Activated naive CD4-positive, alpha-beta T cell treated with anti-CD3 and anti-CD28 coated beads, Interleukin-2, amount 10 ng/mL, durations not matched to agents 7 days and 5 days (primary cell): ENCODE data around the gene PLXNA2.

Experiments used
- CTCF ChIA-PET: fragments of 350-600 bp; sonication (Branson Sonifier 250); formaldehyde crosslinking; loops from one replicate; lab custom pipeline; 2021; ENCODE audit warnings: antibody characterized with exemption; lab: Charles Lee
- DNase-seq: peaks from one replicate; pipeline ENCODE4 v3.0.0-alpha.2; 2020
- H3K27ac Mint-ChIP-seq: one replicate; pipeline ENCODE4 v1.8.0; 2021; ENCODE audit warnings: mild to moderate bottlenecking, moderate library complexity, mixed read lengths
- H3K27me3 Mint-ChIP-seq: one replicate; pipeline ENCODE4 v1.8.0; 2021; ENCODE audit warnings: mild to moderate bottlenecking, mixed read lengths
- H3K36me3 Mint-ChIP-seq: one replicate; pipeline ENCODE4 v1.8.0; 2021; ENCODE audit warnings: mixed read lengths
- H3K4me1 Mint-ChIP-seq: one replicate; pipeline ENCODE4 v1.8.0; 2021; ENCODE audit warnings: mixed read lengths
- H3K4me3 Mint-ChIP-seq: one replicate; pipeline ENCODE4 v1.8.0; 2021; ENCODE audit warnings: mild to moderate bottlenecking, moderate library complexity, mixed read lengths
- H3K9me3 Mint-ChIP-seq: one replicate; pipeline ENCODE4 v1.8.0; 2021; ENCODE audit warnings: mixed read lengths

Gene PLXNA2

GRCh38 chr1:208240662-208241355 lies 3.4 kb downstream of the PLXNA2 start:
- CTCF ChIA-PET, result interaction anchor here (0.6 to 2.6 kb wide), 4 partner anchors 15 to 355 kb away, joined by 3 to 12 read pairs (median 7); no protein-coding TSS in a partner anchor
- DNase-seq, result no peak
- H3K9me3 Mint-ChIP-seq, result no peaks in the 10 kb centered on the region
- H3K36me3 Mint-ChIP-seq, result no peaks in the 10 kb centered on the region
- H3K27me3 Mint-ChIP-seq, result peaks cover 97% of the 10 kb centered on the region
- no peak overlapping the region for H3K27ac Mint-ChIP-seq
- H3K4me1 Mint-ChIP-seq, result peaks cover 25% of the 10 kb centered on the region
- no peak overlapping the region for H3K4me3 Mint-ChIP-seq

DNA sequence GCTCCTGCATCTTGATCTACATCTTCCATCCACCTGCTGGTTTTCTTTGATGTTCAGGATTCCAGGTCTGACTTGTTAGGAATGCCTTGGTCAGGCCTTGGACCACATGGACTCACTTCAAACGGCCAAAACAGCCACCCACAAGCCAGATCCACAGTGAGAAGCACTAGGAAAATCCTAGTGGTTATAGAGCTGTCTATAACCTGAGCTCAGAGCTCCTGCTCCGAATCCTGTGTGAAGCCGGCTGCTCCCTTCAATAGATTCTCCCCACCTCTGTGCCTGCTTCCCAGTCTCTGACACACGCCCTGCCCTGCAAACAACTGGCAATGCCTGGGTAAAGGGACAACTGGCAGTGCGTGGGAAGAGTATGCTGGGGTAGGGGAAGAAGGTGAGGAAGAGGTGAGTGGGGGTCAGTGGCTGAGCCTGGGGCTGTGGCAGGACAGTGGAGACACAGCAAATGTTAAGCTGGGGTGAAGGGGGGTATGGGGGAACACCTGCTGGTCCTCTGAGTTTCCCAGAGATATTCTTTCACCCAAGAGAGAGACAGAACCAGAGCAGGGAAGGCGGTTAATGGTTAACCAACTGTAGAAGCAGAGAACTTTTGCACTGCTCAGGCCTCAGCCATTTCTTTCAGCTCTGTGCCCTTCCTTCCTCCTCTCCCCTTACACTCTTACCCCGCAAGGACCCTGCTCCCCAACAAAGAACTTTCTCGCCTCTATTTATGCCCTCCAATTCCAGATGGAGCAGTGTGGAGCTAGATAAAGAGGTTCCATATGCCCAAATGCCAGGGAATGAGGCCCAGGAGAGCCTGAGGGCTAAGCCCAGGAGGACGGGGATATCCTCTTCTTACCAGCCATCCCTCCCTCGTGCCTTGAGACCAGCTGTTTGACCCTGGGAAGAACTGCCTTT lies 4.5 kb downstream of the PLXNA2 start:
- Mint-ChIP-seq H3K4me3 (no peak overlapping the region), H3K36me3 (no peaks in the 10 kb centered on the region), H3K4me1 (peaks cover 23% of the 10 kb centered on the region), H3K27me3 (peaks cover 100% of the 10 kb centered on the region), H3K9me3 (no peaks in the 10 kb centered on the region), H3K27ac (no peak overlapping the region)
- no peak for DNase-seq
- CTCF ChIA-PET, result interaction anchor here (0.6 to 2.6 kb wide), 4 partner anchors 107 to 354 kb away, joined by 3 to 12 read pairs (median 7); no protein-coding TSS in a partner anchor

- Mint-ChIP-seq H3K36me3 (no peaks in the 10 kb centered on the region), H3K27ac (no peak overlapping the region), H3K4me1 (peaks cover 19% of the 10 kb centered on the region), H3K4me3 (no peak overlapping the region), H3K9me3 (no peaks in the 10 kb centered on the region), H3K27me3 (peaks cover 98% of the 10 kb centered on the region)
- CTCF ChIA-PET, result interaction anchor here (0.7 to 0.8 kb wide), 2 partner anchors 107 to 217 kb away, joined by 3 read pairs; no protein-coding TSS in a partner anchor
- DNase-seq, result no peak
Measured at GRCh38 chr1:208238710-208239472, 5.3 kb downstream of the PLXNA2 start.

DNA sequence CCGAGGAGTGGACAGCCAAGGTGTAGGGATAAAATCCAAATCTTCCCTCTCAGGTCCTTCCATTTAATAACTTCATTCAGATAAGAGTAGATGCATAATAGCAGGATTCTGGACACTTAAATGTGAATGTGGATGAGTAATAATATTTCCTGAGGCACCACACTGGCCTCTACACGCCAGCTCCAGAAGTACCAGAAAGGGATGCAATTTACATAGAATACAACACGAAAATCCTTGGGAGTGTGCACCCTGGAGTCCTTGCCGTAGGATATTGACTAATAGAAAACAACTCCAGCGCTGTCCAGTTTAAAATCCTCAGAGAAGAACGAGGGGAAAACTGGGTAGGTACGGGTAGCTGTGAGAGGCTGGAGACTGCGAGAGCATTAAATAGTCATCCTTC lies 6.9 kb downstream of the PLXNA2 start:
- no peak for DNase-seq
- no peak overlapping the region for H3K4me3 Mint-ChIP-seq
- CTCF ChIA-PET, result interaction anchor here (1.3 to 1.7 kb wide), 2 partner anchors 19 to 215 kb away, joined by 3 to 5 read pairs; no protein-coding TSS in a partner anchor

DNA sequence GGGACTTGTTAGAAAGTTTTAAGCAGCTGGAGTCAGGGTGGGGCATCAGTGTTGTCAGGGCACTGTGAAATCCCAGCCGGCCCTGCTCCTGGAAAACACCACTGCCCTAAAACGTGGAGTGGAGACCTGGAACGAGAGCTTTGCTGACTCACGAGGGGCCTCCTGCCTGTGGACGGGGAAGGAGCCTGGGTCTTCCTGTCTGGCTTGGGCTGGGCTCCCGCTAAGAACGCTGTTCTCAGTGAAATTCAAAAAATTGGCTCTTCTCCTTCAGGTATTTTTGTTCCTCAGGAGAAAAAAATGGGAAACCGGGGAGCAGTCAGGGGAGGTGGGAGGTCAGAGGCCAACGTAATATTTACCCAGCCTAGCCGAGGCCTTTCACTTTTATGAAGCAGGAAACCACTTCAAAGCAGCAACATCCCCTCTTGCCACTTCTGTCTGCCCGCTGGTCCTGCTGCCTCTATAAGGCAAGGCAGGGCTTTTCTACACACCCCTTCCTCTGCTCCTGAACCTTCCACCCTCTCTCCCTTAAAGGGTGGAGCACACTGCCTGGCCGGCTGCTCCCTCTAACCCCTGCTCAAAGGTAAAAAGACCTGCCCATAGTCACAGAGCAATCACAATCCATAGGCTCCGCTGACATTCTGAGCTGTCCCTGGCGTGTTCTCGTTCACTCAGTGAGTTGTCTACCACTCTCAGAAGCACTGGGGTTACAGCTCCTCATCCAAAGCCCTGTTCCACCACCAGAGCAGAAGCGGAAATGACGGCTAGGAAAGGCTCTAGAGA lies 8.0 kb downstream of the PLXNA2 start:
- CTCF ChIA-PET, result interaction anchor here (1.2 to 1.7 kb wide), 4 partner anchors 9 to 214 kb away, joined by 3 to 5 read pairs (median 4); no protein-coding TSS in a partner anchor
- Mint-ChIP-seq H3K27ac (no peak overlapping the region), H3K9me3 (no peaks in the 10 kb centered on the region), H3K36me3 (no peaks in the 10 kb centered on the region), H3K4me3 (no peak overlapping the region), H3K27me3 (peaks cover 98% of the 10 kb centered on the region), H3K4me1 (peaks cover 19% of the 10 kb centered on the region)
- DNase-seq, result peak; percentile 37

More for the DNA sequence above, 6.9 kb downstream of the PLXNA2 start:
- H3K27me3 Mint-ChIP-seq, result peaks cover 98% of the 10 kb centered on the region
- H3K27ac Mint-ChIP-seq, result no peak overlapping the region
- peaks cover 19% of the 10 kb centered on the region for H3K4me1 Mint-ChIP-seq
- no peaks in the 10 kb centered on the region for H3K36me3 Mint-ChIP-seq
- H3K9me3 Mint-ChIP-seq, result no peaks in the 10 kb centered on the region

GRCh38 chr1:208235356-208235981 lies 8.7 kb downstream of the PLXNA2 start:
- DNase-seq, result no peak
- Mint-ChIP-seq H3K27ac (no peak overlapping the region), H3K4me1 (peaks cover 19% of the 10 kb centered on the region), H3K36me3 (no peaks in the 10 kb centered on the region), H3K9me3 (no peaks in the 10 kb centered on the region), H3K4me3 (no peak overlapping the region), H3K27me3 (peaks cover 98% of the 10 kb centered on the region)
- CTCF ChIA-PET, result interaction anchor here (1.2 to 1.7 kb wide), 3 partner anchors 10 to 104 kb away, joined by 3 to 4 read pairs (median 4); no protein-coding TSS in a partner anchor

GRCh38 chr1:208234721-208235120 lies 9.5 kb downstream of the PLXNA2 start:
- peaks cover 95% of the 10 kb centered on the region for H3K27me3 Mint-ChIP-seq
- DNase-seq, result no peak
- CTCF ChIA-PET, result interaction anchor here (1.6 to 2.3 kb wide), 2 partner anchors 10 to 103 kb away, joined by 4 to 11 read pairs; partner anchors contain the start of gene PLXNA2
- H3K27ac Mint-ChIP-seq, result no peak overlapping the region
- H3K9me3 Mint-ChIP-seq, result no peaks in the 10 kb centered on the region
- no peak overlapping the region for H3K4me3 Mint-ChIP-seq
- no peaks in the 10 kb centered on the region for H3K36me3 Mint-ChIP-seq
- H3K4me1 Mint-ChIP-seq, result peaks cover 19% of the 10 kb centered on the region

DNA sequence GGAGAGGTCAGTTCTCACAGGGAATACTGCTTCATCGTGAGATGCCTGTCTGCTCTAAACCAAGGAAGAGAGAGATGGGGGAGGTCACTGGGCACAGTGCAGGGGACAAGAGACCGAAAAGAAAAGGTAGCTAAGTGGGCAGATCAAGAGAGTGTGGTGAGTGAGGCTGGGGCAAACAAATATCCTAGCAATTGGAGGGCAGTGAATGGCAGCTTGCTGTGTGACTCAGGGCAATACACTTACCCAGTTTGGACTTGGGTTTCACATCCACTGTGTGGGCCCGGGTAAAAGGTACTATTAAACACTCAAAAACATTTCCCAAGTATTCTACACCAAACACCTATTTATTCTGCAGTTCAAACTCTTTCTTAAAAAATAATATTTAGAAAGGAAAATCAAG lies 10.2 kb downstream of the PLXNA2 start:
- no peak for DNase-seq
- H3K9me3 Mint-ChIP-seq, result no peaks in the 10 kb centered on the region
- H3K27me3 Mint-ChIP-seq, result peaks cover 88% of the 10 kb centered on the region
- no peak overlapping the region for H3K4me3 Mint-ChIP-seq
- peaks cover 19% of the 10 kb centered on the region for H3K4me1 Mint-ChIP-seq
- CTCF ChIA-PET, result interaction anchor here (2.3 kb wide), 1 partner anchor 11 kb away, joined by 11 read pairs; the partner anchor contains the start of gene PLXNA2
- no peak overlapping the region for H3K27ac Mint-ChIP-seq
- H3K36me3 Mint-ChIP-seq, result no peaks in the 10 kb centered on the region

- peaks cover 88% of the 10 kb centered on the region for H3K27me3 Mint-ChIP-seq
- H3K4me1 Mint-ChIP-seq, result peaks cover 19% of the 10 kb centered on the region
- no peak for DNase-seq
- H3K4me3 Mint-ChIP-seq, result no peak overlapping the region
- no peak overlapping the region for H3K27ac Mint-ChIP-seq
- CTCF ChIA-PET, result interaction anchor here (0.8 to 2.3 kb wide), 3 partner anchors 11 to 14 kb away, joined by 3 to 11 read pairs (median 3); partner anchors contain the start of gene PLXNA2
- H3K9me3 Mint-ChIP-seq, result no peaks in the 10 kb centered on the region
- no peaks in the 10 kb centered on the region for H3K36me3 Mint-ChIP-seq
Measured at GRCh38 chr1:208233546-208233945, 10.6 kb downstream of the PLXNA2 start.

DNA sequence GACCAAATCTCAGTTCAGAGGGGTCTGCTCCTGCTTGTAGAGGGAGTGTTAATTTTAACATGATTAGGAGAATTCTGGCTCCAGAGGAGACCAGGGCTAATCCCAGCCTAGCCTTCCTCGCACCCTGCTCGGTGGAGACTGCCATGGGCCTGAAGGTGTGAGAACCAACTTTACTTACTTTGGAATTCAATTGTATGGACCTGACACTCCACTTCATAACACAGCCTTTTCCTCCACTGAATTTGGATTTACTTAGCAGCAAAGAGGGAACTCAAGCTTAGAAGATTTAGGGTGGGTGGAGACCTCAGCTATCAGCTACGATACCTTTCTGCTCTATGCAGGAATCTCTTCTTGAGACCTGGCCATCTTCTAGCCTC lies 11.5 kb downstream of the PLXNA2 start:
- no peak for DNase-seq
- Mint-ChIP-seq H3K9me3 (no peaks in the 10 kb centered on the region), H3K4me1 (peaks cover 19% of the 10 kb centered on the region), H3K27ac (no peak overlapping the region), H3K27me3 (peaks cover 85% of the 10 kb centered on the region), H3K36me3 (no peaks in the 10 kb centered on the region), H3K4me3 (no peak overlapping the region)
- CTCF ChIA-PET, result interaction anchor here (0.9 to 2.3 kb wide), 3 partner anchors 12 to 100 kb away, joined by 3 to 11 read pairs (median 3); partner anchors contain the start of gene PLXNA2

DNA sequence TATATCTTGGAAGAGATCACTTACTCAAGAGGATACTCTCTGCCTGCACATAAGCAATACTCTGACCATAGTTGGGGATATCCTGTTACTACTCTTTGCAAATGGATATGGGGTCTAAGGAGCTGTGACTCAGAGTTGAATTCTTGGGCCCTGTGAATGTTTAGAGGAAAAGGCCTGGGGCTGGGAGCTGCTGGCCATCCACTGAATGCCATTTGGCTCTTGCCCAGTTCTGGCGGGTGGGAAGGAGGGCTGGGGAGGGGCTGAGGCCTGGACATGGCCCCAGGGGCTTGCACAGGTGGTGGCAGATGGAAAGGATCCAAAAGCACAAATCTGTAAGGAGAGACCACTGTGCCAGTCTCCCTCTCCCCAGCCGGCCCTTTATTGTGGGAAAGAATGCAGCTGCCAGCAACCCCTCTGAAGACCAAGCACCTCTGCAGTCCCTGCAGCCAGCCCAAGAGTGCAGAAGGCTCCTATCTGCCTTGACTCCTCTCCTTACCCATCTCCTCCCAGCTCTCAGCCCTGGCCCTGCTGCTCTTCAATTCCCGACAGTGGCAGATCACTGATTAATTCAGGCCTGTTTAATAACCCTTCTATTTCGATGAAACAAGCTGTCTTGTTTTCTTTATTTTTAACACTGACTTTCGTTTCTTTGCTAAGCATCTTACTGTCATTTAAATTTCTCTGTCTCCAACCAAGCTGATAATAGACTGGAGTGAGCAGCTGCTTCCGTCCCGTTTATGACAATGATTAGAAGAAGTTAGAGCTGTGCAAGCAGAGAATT lies 12.1 kb downstream of the PLXNA2 start:
- H3K9me3 Mint-ChIP-seq, result no peaks in the 10 kb centered on the region
- no peak for DNase-seq
- H3K27me3 Mint-ChIP-seq, result peaks cover 80% of the 10 kb centered on the region
- no peak overlapping the region for H3K27ac Mint-ChIP-seq
- CTCF ChIA-PET, result interaction anchor here (0.8 to 1.5 kb wide), 3 partner anchors 16 to 100 kb away, joined by 3 read pairs; no protein-coding TSS in a partner anchor
- H3K36me3 Mint-ChIP-seq, result no peaks in the 10 kb centered on the region
- peaks cover 18% of the 10 kb centered on the region for H3K4me1 Mint-ChIP-seq
- H3K4me3 Mint-ChIP-seq, result no peak overlapping the region
